T-helper 1 cell treated with Interleukin-12 subunit alpha and Interleukin-12 subunit beta and Interleukin-4 antibody, amounts not matched to agents 30 μg/mL and 1 μg/mL, for 36 hours (primary cell): Measurements from ENCODE around the gene NDUFS1.
A peak's percentile ranks its signal among the peaks of the same experiment; 100 is the strongest.
"Not testable (repeated sequence)": the region's sequence is repeated elsewhere in the genome, so short reads cannot be mapped to it uniquely, and the experiment has no call there.

Experiments used
- H3K27ac Mint-ChIP-seq: one replicate; pipeline ENCODE4 v1.8.0; 2021; ENCODE audit warnings: mild to moderate bottlenecking, mixed read lengths
- H3K27me3 Mint-ChIP-seq: one replicate; pipeline ENCODE4 v1.8.0; 2021; ENCODE audit warnings: low read depth, mixed read lengths
- H3K36me3 Mint-ChIP-seq: one replicate; pipeline ENCODE4 v1.8.0; 2021; ENCODE audit warnings: low read depth, mixed read lengths
- H3K4me1 Mint-ChIP-seq: one replicate; pipeline ENCODE4 v1.8.0; 2021; ENCODE audit warnings: low read depth, mixed read lengths
- H3K4me3 Mint-ChIP-seq: one replicate; pipeline ENCODE4 v1.8.0; 2021; ENCODE audit warnings: mild to moderate bottlenecking, moderate library complexity, mixed read lengths
- H3K9me3 Mint-ChIP-seq: one replicate; pipeline ENCODE4 v1.8.0; 2021; ENCODE audit warnings: mixed read lengths

NDUFS1 gene

DNA sequence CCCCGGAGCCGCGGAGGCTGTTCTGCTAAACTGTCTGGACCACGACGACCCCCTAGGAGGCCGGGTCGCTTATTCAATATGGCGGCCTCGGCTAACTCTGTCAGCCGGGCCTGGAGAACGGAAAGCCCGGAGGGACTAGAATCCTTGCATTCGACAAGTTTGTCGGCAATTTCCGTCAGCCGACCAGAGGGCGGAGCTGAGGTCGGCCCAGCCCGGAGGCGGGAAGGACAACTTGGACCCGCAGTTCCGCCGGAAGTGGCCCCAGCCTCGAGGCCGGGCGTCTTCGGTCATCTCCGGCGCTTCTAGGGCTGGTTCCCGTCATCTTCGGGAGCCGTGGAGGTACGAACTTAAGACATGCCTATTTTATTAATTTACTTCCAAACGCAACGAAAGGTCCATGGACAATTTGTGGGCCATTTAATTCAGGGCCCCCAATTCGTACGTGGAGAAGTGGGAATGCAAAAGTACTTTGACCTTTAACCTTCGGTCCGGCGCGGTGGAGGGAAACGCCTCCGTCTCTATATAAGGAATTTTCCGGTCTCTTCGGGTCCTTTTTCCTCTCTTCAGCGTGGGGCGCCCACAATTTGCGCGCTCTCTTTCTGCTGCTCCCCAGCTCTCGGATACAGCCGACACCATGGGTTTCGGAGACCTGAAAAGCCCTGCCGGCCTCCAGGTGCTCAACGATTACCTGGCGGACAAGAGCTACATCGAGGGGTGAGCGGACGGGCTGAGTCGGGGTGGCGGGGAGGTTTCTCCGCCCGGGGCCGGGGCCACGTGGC is at the start of gene NDUFS1, which contains the start of gene EEF1B2:
TSS of gene NDUFS1 (minus strand) at position 99 of the 779 bp plus-strand sequence. CDS start 5,766 bp downstream, outside the sequence.
TSS of gene EEF1B2 (plus strand) at position 550 of the 779 bp plus-strand sequence. CDS start at position 635, 85 bp downstream.
- peaks cover 46% of the 10 kb centered on the region for H3K4me1 Mint-ChIP-seq
- no peaks in the 10 kb centered on the region for H3K9me3 Mint-ChIP-seq
- H3K27ac Mint-ChIP-seq: peak within 1 kb of the TSS; percentile 96
- peak within 1 kb of the TSS; percentile 98 for H3K4me3 Mint-ChIP-seq
- no peaks in the 10 kb centered on the region for H3K27me3 Mint-ChIP-seq
- peaks cover 42% of the 10 kb centered on the region for H3K36me3 Mint-ChIP-seq

DNA sequence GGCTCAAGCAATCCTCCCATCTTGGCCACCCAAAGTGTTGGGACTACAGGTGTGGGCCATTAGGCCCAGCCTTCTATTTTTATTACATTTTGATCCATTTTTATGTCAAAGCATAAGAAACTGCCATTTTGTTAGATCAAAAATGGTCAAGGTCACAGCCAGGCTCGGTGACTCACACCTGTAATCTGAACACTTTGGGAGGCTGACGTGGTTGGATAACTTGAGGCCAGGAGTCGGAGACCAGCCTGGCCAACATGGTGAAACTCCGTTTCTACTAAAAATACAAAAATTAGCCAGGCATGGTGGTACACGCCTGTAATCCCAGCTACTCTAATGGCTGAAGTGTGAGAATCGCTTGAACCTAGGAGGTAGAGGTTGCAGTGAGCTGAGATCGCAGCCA is 49.7 kb upstream of the NDUFS1 start:
- Mint-ChIP-seq H3K27ac (no peak overlapping the region), H3K9me3 (no peaks in the 10 kb centered on the region), H3K36me3 (no peaks in the 10 kb centered on the region), H3K4me3 (no peak overlapping the region), H3K27me3 (peaks cover 10% of the 10 kb centered on the region), H3K4me1 (no peaks in the 10 kb centered on the region)

- not testable (repeated sequence) for H3K4me3 Mint-ChIP-seq, H3K27me3 Mint-ChIP-seq, H3K36me3 Mint-ChIP-seq, H3K27ac Mint-ChIP-seq, H3K4me1 Mint-ChIP-seq, H3K9me3 Mint-ChIP-seq
These were observed 48.1 kb upstream of the NDUFS1 start for GRCh38 chr2:206207316-206207715.

DNA sequence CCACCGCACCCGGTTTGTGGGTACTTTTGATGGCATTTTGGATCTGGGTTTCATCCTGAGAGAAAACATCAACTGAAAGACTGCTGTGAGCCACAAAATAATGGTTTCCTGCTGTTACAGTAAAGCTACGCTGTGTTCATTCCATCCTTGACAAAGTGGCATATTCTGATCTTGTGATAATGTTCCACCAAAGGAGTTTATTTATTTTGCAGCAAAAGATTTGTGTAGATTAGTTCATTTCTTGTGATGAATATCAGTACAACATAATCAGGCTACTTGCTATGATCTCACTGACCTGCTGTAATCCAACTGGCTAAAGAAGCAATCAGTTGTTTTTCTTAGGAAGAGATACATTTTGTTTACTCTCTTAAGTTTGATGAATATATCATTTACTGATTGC is 45.5 kb upstream of the NDUFS1 start:
- Mint-ChIP-seq H3K4me3 (no peak overlapping the region), H3K36me3 (no peaks in the 10 kb centered on the region), H3K9me3 (no peaks in the 10 kb centered on the region), H3K4me1 (no peaks in the 10 kb centered on the region), H3K27me3 (no peaks in the 10 kb centered on the region), H3K27ac (no peak overlapping the region)

GRCh38 chr2:206203331-206203730 is 44.1 kb upstream of the NDUFS1 start:
- Mint-ChIP-seq H3K36me3 (no peaks in the 10 kb centered on the region), H3K27me3 (peaks cover 3% of the 10 kb centered on the region), H3K4me3 (no peak overlapping the region), H3K27ac (no peak overlapping the region), H3K9me3 (no peaks in the 10 kb centered on the region), H3K4me1 (no peaks in the 10 kb centered on the region)

GRCh38 chr2:206202446-206202845 is 43.2 kb upstream of the NDUFS1 start:
- no peaks in the 10 kb centered on the region for H3K36me3 Mint-ChIP-seq
- no peak overlapping the region for H3K4me3 Mint-ChIP-seq
- H3K4me1 Mint-ChIP-seq: no peaks in the 10 kb centered on the region
- no peak overlapping the region for H3K27ac Mint-ChIP-seq
- no peaks in the 10 kb centered on the region for H3K9me3 Mint-ChIP-seq
- peaks cover 3% of the 10 kb centered on the region for H3K27me3 Mint-ChIP-seq

DNA sequence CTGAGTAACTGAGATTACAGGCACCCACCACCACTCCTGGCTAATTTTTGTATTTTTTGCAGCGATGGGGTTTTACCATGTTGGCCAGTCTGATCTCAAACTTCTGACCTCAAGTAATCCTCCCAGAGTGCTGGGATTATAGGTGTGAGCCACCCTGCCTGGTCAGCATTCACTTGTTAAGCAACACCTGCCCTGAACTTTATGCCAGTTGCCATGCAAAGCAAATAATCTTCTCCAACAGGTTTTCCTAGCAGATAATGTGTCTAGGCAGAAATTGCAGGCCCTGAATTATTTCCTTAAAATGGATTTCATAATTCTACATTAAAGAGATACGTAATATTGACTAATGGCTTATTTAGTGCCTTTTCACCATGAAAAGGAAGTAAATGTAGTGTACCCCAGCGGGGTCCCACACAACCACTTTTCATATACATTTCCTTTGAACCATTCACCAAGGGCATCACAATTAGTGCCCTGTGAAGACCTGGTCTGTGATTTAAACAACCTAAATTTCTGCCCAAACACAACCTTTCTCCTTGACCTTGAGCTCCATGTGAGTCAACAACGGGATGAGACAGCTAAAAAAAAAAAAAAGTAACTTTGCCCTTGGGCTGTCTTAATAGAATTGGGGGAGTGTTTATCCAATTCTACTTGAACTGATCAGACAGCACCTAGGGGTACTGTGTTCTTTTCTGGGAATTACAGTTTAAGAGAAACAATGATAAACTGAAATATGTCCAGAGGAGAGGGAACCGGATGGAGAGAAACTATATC is 42.0 kb upstream of the NDUFS1 start:
- Mint-ChIP-seq H3K4me1 (no peaks in the 10 kb centered on the region), H3K9me3 (no peaks in the 10 kb centered on the region), H3K27me3 (peaks cover 3% of the 10 kb centered on the region), H3K4me3 (no peak overlapping the region), H3K36me3 (no peaks in the 10 kb centered on the region), H3K27ac (no peak overlapping the region)

- Mint-ChIP-seq H3K36me3 (no peaks in the 10 kb centered on the region), H3K27me3 (peaks cover 8% of the 10 kb centered on the region), H3K4me1 (no peaks in the 10 kb centered on the region), H3K27ac (no peak overlapping the region), H3K9me3 (no peaks in the 10 kb centered on the region), H3K4me3 (no peak overlapping the region)
These were observed 39.4 kb upstream of the NDUFS1 start for GRCh38 chr2:206198677-206199076.

DNA sequence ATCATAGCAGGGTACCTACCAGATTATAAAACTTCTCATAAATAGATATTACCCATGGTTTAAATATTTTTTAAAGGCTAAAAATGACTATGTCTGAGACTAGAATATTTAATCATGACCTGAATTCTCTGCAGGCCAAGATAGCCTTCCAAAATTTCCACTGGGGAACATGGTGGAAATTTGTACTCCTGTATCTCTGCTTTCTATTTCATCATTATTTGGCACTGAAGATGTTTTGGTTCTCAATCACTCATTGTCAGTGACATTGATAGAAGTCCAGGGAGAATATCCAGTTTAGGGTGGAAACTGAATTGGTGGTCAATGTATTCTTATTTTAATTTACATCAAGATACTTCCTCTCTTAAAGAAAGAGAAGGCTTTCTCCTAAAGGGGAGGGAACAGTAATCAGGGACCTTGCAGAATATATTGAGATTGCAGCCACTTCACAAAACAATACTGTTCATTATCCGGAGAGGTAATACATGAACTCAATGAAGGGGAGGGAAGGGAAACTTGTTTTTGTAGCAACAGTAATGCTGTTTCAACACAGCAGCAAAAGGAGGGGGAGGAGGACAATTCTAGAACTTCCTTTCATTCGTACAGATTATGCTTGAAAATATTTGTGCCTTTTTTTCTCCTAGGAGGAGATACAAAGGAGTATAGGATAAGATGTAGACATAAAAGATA is 34.6 kb upstream of the NDUFS1 start:
- no peak overlapping the region for H3K4me3 Mint-ChIP-seq
- H3K9me3 Mint-ChIP-seq: no peaks in the 10 kb centered on the region
- H3K4me1 Mint-ChIP-seq: no peaks in the 10 kb centered on the region
- H3K27ac Mint-ChIP-seq: no peak overlapping the region
- H3K27me3 Mint-ChIP-seq: peaks cover 21% of the 10 kb centered on the region
- no peaks in the 10 kb centered on the region for H3K36me3 Mint-ChIP-seq

- no peak overlapping the region for H3K4me3 Mint-ChIP-seq
These were observed 32.9 kb upstream of the NDUFS1 start for GRCh38 chr2:206192157-206192556.

GRCh38 chr2:206190689-206191088 is 31.4 kb upstream of the NDUFS1 start:
- Mint-ChIP-seq H3K27ac (no peak overlapping the region), H3K4me3 (no peak overlapping the region), H3K9me3 (no peaks in the 10 kb centered on the region), H3K4me1 (no peaks in the 10 kb centered on the region), H3K27me3 (peaks cover 25% of the 10 kb centered on the region), H3K36me3 (no peaks in the 10 kb centered on the region)

More at GRCh38 chr2:206192157-206192556, 32.9 kb upstream of the NDUFS1 start:
- no peak overlapping the region for H3K27ac Mint-ChIP-seq
- no peaks in the 10 kb centered on the region for H3K9me3 Mint-ChIP-seq
- H3K4me1 Mint-ChIP-seq: no peaks in the 10 kb centered on the region
- H3K27me3 Mint-ChIP-seq: peaks cover 25% of the 10 kb centered on the region
- no peaks in the 10 kb centered on the region for H3K36me3 Mint-ChIP-seq

GRCh38 chr2:206190111-206190510 is 30.9 kb upstream of the NDUFS1 start:
- H3K36me3 Mint-ChIP-seq: no peaks in the 10 kb centered on the region
- no peak overlapping the region for H3K27ac Mint-ChIP-seq
- H3K9me3 Mint-ChIP-seq: no peaks in the 10 kb centered on the region
- H3K4me1 Mint-ChIP-seq: no peaks in the 10 kb centered on the region
- H3K4me3 Mint-ChIP-seq: no peak overlapping the region
- peaks cover 25% of the 10 kb centered on the region for H3K27me3 Mint-ChIP-seq

- Mint-ChIP-seq H3K4me1 (no peaks in the 10 kb centered on the region), H3K36me3 (no peaks in the 10 kb centered on the region), H3K4me3 (no peak overlapping the region), H3K27me3 (peaks cover 25% of the 10 kb centered on the region), H3K9me3 (no peaks in the 10 kb centered on the region), H3K27ac (no peak overlapping the region)
These were observed 30.4 kb upstream of the NDUFS1 start for GRCh38 chr2:206189691-206190090.

DNA sequence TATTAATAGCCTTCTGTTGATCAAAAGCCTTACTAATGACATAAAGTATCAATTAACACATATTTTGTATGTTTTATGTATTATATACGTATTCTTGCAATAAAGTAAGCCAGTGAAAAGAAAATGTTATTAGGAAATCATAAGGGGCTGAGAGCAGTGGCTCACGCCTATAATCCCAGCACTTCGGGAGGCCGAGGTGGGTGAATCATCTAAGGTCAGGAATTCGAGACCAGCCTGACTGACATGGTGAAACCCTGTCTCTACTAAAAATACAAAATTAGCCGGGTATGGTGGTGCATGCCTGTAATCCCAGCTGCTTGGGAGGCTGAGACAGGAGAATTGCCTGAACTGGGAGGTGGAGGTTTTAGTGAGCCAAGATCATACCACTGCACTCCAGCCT is 22.3 kb upstream of the NDUFS1 start:
- H3K4me3 Mint-ChIP-seq, H3K27ac Mint-ChIP-seq, H3K36me3 Mint-ChIP-seq, H3K27me3 Mint-ChIP-seq, H3K9me3 Mint-ChIP-seq, H3K4me1 Mint-ChIP-seq: not testable (repeated sequence)
